Measurements from ENCODE around the gene CAMK1.

The CAMK1 gene

GRCh38 chr3:9786825-9787669 lies 17.3 kb upstream of the CAMK1 start:
- DNase-seq (ENCODE audit: low spot score in 2 of 2): no peak
- H3K36me3 ChIP-seq (replicated peaks): peaks cover 50% of the 10 kb centered on the region
- no peaks in the 10 kb centered on the region; the same call in none of the 2 replicates for H3K4me1 ChIP-seq
- no peaks in the 10 kb centered on the region for H3K27me3 ChIP-seq (ENCODE audit: low read depth)
- H3K4me3 ChIP-seq: no peak overlapping the region
- no peaks in the 10 kb centered on the region for H3K9me3 ChIP-seq
- in situ Hi-C loops (cut with MboI; ENCODE audit: low sequenced_read_pairs): no loop called here

- in situ Hi-C loops (cut with MboI; ENCODE audit: low sequenced_read_pairs): no loop called here
- DNase-seq (ENCODE audit: low spot score in 2 of 2): no peak
Observed at GRCh38 chr3:9786209-9786739, 16.5 kb upstream of the CAMK1 start.

GRCh38 chr3:9785602-9786001 lies 15.9 kb upstream of the CAMK1 start:
- H3K4me1 ChIP-seq: no peaks in the 10 kb centered on the region
- peaks cover 58% of the 10 kb centered on the region for H3K36me3 ChIP-seq (replicated peaks)
- no peaks in the 10 kb centered on the region for H3K27me3 ChIP-seq (ENCODE audit: low read depth)
- in situ Hi-C loops (cut with MboI; ENCODE audit: low sequenced_read_pairs): no loop called here
- no peak overlapping the region for H3K4me3 ChIP-seq
- no peak for DNase-seq (ENCODE audit: low spot score in 2 of 2)
- H3K9me3 ChIP-seq: no peaks in the 10 kb centered on the region

More at GRCh38 chr3:9786209-9786739, 16.5 kb upstream of the CAMK1 start:
- Histone ChIP-seq H3K36me3 (replicated peaks) (peaks cover 54% of the 10 kb centered on the region), H3K4me3 (no peak overlapping the region), H3K27me3 (ENCODE audit: low read depth) (no peaks in the 10 kb centered on the region), H3K9me3 (no peaks in the 10 kb centered on the region), H3K4me1 (no peaks in the 10 kb centered on the region)

GRCh38 chr3:9784965-9785364 lies 15.2 kb upstream of the CAMK1 start:
- no peaks in the 10 kb centered on the region for H3K27me3 ChIP-seq (ENCODE audit: low read depth)
- no peaks in the 10 kb centered on the region for H3K9me3 ChIP-seq
- H3K36me3 ChIP-seq (replicated peaks): peaks cover 59% of the 10 kb centered on the region
- H3K4me1 ChIP-seq: no peaks in the 10 kb centered on the region
- H3K4me3 ChIP-seq: no peak overlapping the region
- in situ Hi-C loops (cut with MboI; ENCODE audit: low sequenced_read_pairs): no loop called here
- DNase-seq (ENCODE audit: low spot score in 2 of 2): no peak

GRCh38 chr3:9783954-9784353 lies 14.2 kb upstream of the CAMK1 start:
- no peaks in the 10 kb centered on the region for H3K27me3 ChIP-seq (ENCODE audit: low read depth)
- in situ Hi-C loops (cut with MboI; ENCODE audit: low sequenced_read_pairs): no loop called here
- DNase-seq (ENCODE audit: low spot score in 2 of 2): no peak

GRCh38 chr3:9782770-9783169 lies 13.0 kb upstream of the CAMK1 start:
- H3K27me3 ChIP-seq (ENCODE audit: low read depth): no peaks in the 10 kb centered on the region
- DNase-seq (ENCODE audit: low spot score in 2 of 2): no peak
- peaks cover 48% of the 10 kb centered on the region for H3K36me3 ChIP-seq (replicated peaks)
- H3K9me3 ChIP-seq: no peaks in the 10 kb centered on the region
- H3K4me1 ChIP-seq: no peaks in the 10 kb centered on the region
- no peak overlapping the region for H3K4me3 ChIP-seq
- in situ Hi-C loops (cut with MboI; ENCODE audit: low sequenced_read_pairs): no loop called here

More at GRCh38 chr3:9783954-9784353, 14.2 kb upstream of the CAMK1 start:
- Histone ChIP-seq H3K9me3 (no peaks in the 10 kb centered on the region), H3K36me3 (replicated peaks) (peaks cover 49% of the 10 kb centered on the region), H3K4me3 (no peak overlapping the region), H3K4me1 (no peaks in the 10 kb centered on the region)

- no peak for DNase-seq (ENCODE audit: low spot score in 2 of 2)
- in situ Hi-C loops (cut with MboI; ENCODE audit: low sequenced_read_pairs): no loop called here
- no peak overlapping the region for H3K4me3 ChIP-seq
- no peaks in the 10 kb centered on the region for H3K4me1 ChIP-seq
- H3K36me3 ChIP-seq (replicated peaks): peaks cover 46% of the 10 kb centered on the region
- H3K27me3 ChIP-seq (ENCODE audit: low read depth): no peaks in the 10 kb centered on the region
- no peaks in the 10 kb centered on the region for H3K9me3 ChIP-seq
Observed at GRCh38 chr3:9781978-9782603, 12.3 kb upstream of the CAMK1 start.

- in situ Hi-C loops (cut with MboI; ENCODE audit: low sequenced_read_pairs): no loop called here
Observed at GRCh38 chr3:9781551-9781950, 11.8 kb upstream of the CAMK1 start.

GRCh38 chr3:9780910-9781309 lies 11.2 kb upstream of the CAMK1 start:
- no peaks in the 10 kb centered on the region for H3K4me1 ChIP-seq

More at GRCh38 chr3:9781551-9781950, 11.8 kb upstream of the CAMK1 start:
- Histone ChIP-seq H3K27me3 (ENCODE audit: low read depth) (no peaks in the 10 kb centered on the region), H3K9me3 (no peaks in the 10 kb centered on the region), H3K36me3 (replicated peaks) (peaks cover 41% of the 10 kb centered on the region), H3K4me3 (no peak overlapping the region), H3K4me1 (no peaks in the 10 kb centered on the region)
- no peak for DNase-seq (ENCODE audit: low spot score in 2 of 2)

GRCh38 chr3:9780458-9780812 lies 10.7 kb upstream of the CAMK1 start:
- Histone ChIP-seq H3K36me3 (replicated peaks) (peaks cover 33% of the 10 kb centered on the region), H3K4me3 (no peak overlapping the region), H3K9me3 (no peaks in the 10 kb centered on the region), H3K27me3 (ENCODE audit: low read depth) (no peaks in the 10 kb centered on the region), H3K4me1 (no peaks in the 10 kb centered on the region)
- no peak for DNase-seq (ENCODE audit: low spot score in 2 of 2)
- in situ Hi-C loops (cut with MboI; ENCODE audit: low sequenced_read_pairs): no loop called here

More at GRCh38 chr3:9780910-9781309, 11.2 kb upstream of the CAMK1 start:
- Histone ChIP-seq H3K27me3 (ENCODE audit: low read depth) (no peaks in the 10 kb centered on the region), H3K36me3 (replicated peaks) (peaks cover 36% of the 10 kb centered on the region), H3K4me3 (no peak overlapping the region), H3K9me3 (no peaks in the 10 kb centered on the region)
- no peak for DNase-seq (ENCODE audit: low spot score in 2 of 2)
- in situ Hi-C loops (cut with MboI; ENCODE audit: low sequenced_read_pairs): no loop called here

- peaks cover 28% of the 10 kb centered on the region for H3K36me3 ChIP-seq (replicated peaks)
- H3K4me1 ChIP-seq: no peaks in the 10 kb centered on the region
- in situ Hi-C loops (cut with MboI; ENCODE audit: low sequenced_read_pairs): no loop called here
- no peaks in the 10 kb centered on the region for H3K27me3 ChIP-seq (ENCODE audit: low read depth)
- DNase-seq (ENCODE audit: low spot score in 2 of 2): no peak
- no peak overlapping the region for H3K4me3 ChIP-seq
- no peaks in the 10 kb centered on the region for H3K9me3 ChIP-seq
Observed at GRCh38 chr3:9779721-9780457, 10.1 kb upstream of the CAMK1 start.

- DNase-seq (ENCODE audit: low spot score in 2 of 2): no peak
- H3K4me1 ChIP-seq: no peaks in the 10 kb centered on the region
Observed at GRCh38 chr3:9779075-9779593, 9.4 kb upstream of the CAMK1 start.

GRCh38 chr3:9778143-9779074 lies 8.7 kb upstream of the CAMK1 start:
- no peak overlapping the region for H3K4me3 ChIP-seq
- H3K4me1 ChIP-seq: no peaks in the 10 kb centered on the region
- in situ Hi-C loops (cut with MboI; ENCODE audit: low sequenced_read_pairs): no loop called here
- no peak for DNase-seq (ENCODE audit: low spot score in 2 of 2)
- no peaks in the 10 kb centered on the region for H3K27me3 ChIP-seq (ENCODE audit: low read depth)
- peaks cover 21% of the 10 kb centered on the region for H3K36me3 ChIP-seq (replicated peaks)
- H3K9me3 ChIP-seq: no peaks in the 10 kb centered on the region

More at GRCh38 chr3:9779075-9779593, 9.4 kb upstream of the CAMK1 start:
- Histone ChIP-seq H3K27me3 (ENCODE audit: low read depth) (no peaks in the 10 kb centered on the region), H3K36me3 (replicated peaks) (peaks cover 23% of the 10 kb centered on the region), H3K4me3 (no peak overlapping the region), H3K9me3 (no peaks in the 10 kb centered on the region)
- in situ Hi-C loops (cut with MboI; ENCODE audit: low sequenced_read_pairs): no loop called here
